K562 (cell line): ENCODE data around the gene CLCN5. TPM values are rescaled to one million over a fixed set of nuclear protein-coding genes. Genes with fewer than 3 reads are reported as not detected.

ENCODE experiments used
- CBX1 ChIP-seq: sonication (generic); IDR thresholded peaks from 2 replicates; pipeline ENCODE4 v1.6.1; 2016; ENCODE audit warnings: antibody characterized with exemption, low read depth, mild to moderate bottlenecking
- HBP1 ChIP-seq: fragments of 450-650 bp; formaldehyde crosslinking; IDR thresholded peaks from 2 replicates; pipeline ENCODE4 v1.4.0; 2022; ENCODE audit warnings: missing genetic modification characterization
- NFE2 ChIP-seq: IDR thresholded peaks from 2 replicates; pipeline ENCODE4 v1.6.1; 2014; ENCODE audit warnings: antibody characterized with exemption, low read depth
- RAD21 ChIP-seq, 2 experiments: fragments of 250-450 bp in 1 of 2; fragments of 450-650 bp in 1 of 2; sonication (Bioruptor Pico) in 1 of 2; formaldehyde crosslinking in 1 of 2; IDR thresholded peaks in 1 of 2; conservative IDR thresholded peaks in 1 of 2; 2 replicates each; pipeline versions ENCODE4 v1.4.0 to v1.8.0; 2020 to 2022; ENCODE audit warnings: mild to moderate bottlenecking in 2 of 2, moderate library complexity in 1 of 2
- REST ChIP-seq, 2 experiments: fragments of 450-650 bp; formaldehyde crosslinking in 1 of 2; IDR thresholded peaks; 2 replicates each; pipeline versions ENCODE4 v1.4.0 to v1.6.1; 2014 to 2020; ENCODE audit warnings: mild to moderate bottlenecking in 2 of 2, borderline replicate concordance in 1 of 2, low read depth in 1 of 2
- SMC3 ChIP-seq: conservative IDR thresholded peaks from 2 replicates; pipeline ENCODE4 v1.6.1; 2011; ENCODE audit warnings: low read depth, low read length, improper control_type of control experiment; ENCODE audit not compliant: insufficient read depth
- THRAP3 ChIP-seq: fragments of 450-650 bp; IDR thresholded peaks from 2 replicates; pipeline ENCODE4 v1.6.1; 2016; ENCODE audit warnings: mild to moderate bottlenecking, inconsistent platforms, borderline replicate concordance
- ZBTB12 ChIP-seq: fragments of 250-450 bp; sonication (Bioruptor Pico); IDR thresholded peaks from 2 replicates; pipeline ENCODE4 v1.4.0; 2020
- ZNF3 ChIP-seq: fragments of 250-450 bp; sonication (Bioruptor Pico); IDR thresholded peaks from 2 replicates; pipeline ENCODE4 v1.5.0; 2021; ENCODE audit warnings: mild to moderate bottlenecking, moderate library complexity
- ZNF512 ChIP-seq: IDR thresholded peaks from 2 replicates; pipeline ENCODE4 v1.6.1; 2016; ENCODE audit warnings: missing genetic modification characterization, missing compliant biosample characterization
- polyA plus RNA-seq, 8 experiments: library from polyadenylated mRNA; depleted of rRNA in 4 of 8; stranded (reverse) in 5 of 8; unstranded in 3 of 8; fragments of >200 nt; fragmentation: Nextera tagmentation in 2 of 8; fragmentation: Illumina TruSeq in 1 of 8; extraction: Ambion mirVana in 2 of 8; extraction: Trizol in 1 of 8; gene quantifications; 2 replicates each; pipeline versions ENCODE4 v1.2.1 to v1.2.3, GENCODE V29; 2011 to 2014; ENCODE audit warnings: inconsistent platforms in 1 of 8, missing spikeins in 1 of 8
- total RNA-seq, 7 experiments: library from RNA; depleted of rRNA in 6 of 7; stranded (reverse); fragments of >200 nt in 6 of 7; fragmentation: Illumina TruSeq in 2 of 7; extraction: Trizol in 2 of 7; gene quantifications; 2 replicates each; pipeline versions ENCODE4 v1.2.1 to v1.2.3, GENCODE V29; 2011 to 2021; ENCODE audit warnings: low replicate concordance in 1 of 7

Gene CLCN5
- total and polyA plus RNA-seq, 9 of the 15 experiments (the other 6 are each of a cell fraction or from before 2014, with no cell fraction given): 0.94 to 11.8 (median 7.1) TPM

GRCh38 chrX:49912086-49912485 lies 10.3 kb upstream of the CLCN5 start (continued):
- TF ChIP-seq REST (IDR thresholded peaks at IDR 0.05; ENCODE audit: borderline replicate concordance) (0 out of 2 replicates have a peak, but pooled peaks have one; percentile 14), REST (CRISPR knock-in tag; IDR thresholded peaks at IDR 0.05; ENCODE audit: low read depth) (no peak), ZBTB12 (CRISPR knock-in tag) (no peak), HBP1 (CRISPR knock-in tag) (no peak), THRAP3 (no peak), SMC3 (no peak), NFE2 (no peak), RAD21 (CRISPR knock-in tag; conservative IDR thresholded peaks at IDR 0.05 in 1 of 2, IDR thresholded peaks at IDR 0.05 in 1 of 2) (peak in 1 of 2 experiments; percentile 39; a peak in 1 of 4 replicates), ZNF3 (CRISPR knock-in tag) (no peak), ZNF512 (no peak), CBX1 (no peak)
- TF ChIP-seq, all 486 proteins: peak for 3
